Adipocyte (in vitro differentiated cells): ENCODE results near the gene MYO15A.
A peak's percentile ranks its signal among the peaks of the same experiment; 100 is the strongest.

Experiments used
- DNase-seq: peaks from one replicate; pipeline ENCODE4 v3.0.0-alpha.2; 2015; ENCODE audit warnings: low read depth
- H3K27me3 ChIP-seq: replicated peaks from 2 replicates; pipeline ENCODE4 v1.7.0; 2013; ENCODE audit warnings: mild to moderate bottlenecking, low read length, moderate library complexity; ENCODE audit not compliant: control insufficient read depth, insufficient read depth
- H3K36me3 ChIP-seq: 2 replicates; pipeline ENCODE4 v1.7.0; 2013; ENCODE audit warnings: low read length, mild to moderate bottlenecking, moderate library complexity; ENCODE audit not compliant: control insufficient read depth, insufficient read depth, severe bottlenecking
- H3K4me1 ChIP-seq: 2 replicates; pipeline ENCODE4 v1.7.0; 2013; ENCODE audit warnings: mild to moderate bottlenecking, low read length, moderate library complexity; ENCODE audit not compliant: control insufficient read depth, insufficient read depth
- H3K4me3 ChIP-seq: 2 replicates; pipeline ENCODE4 v1.7.0; 2013; ENCODE audit warnings: mild to moderate bottlenecking, low read length, moderate library complexity
- H3K9ac ChIP-seq: 2 replicates; pipeline ENCODE4 v1.7.0; 2013; ENCODE audit warnings: mild to moderate bottlenecking, low read length, moderate library complexity
- H3K9me3 ChIP-seq: 2 replicates; pipeline ENCODE4 v1.7.0; 2013; ENCODE audit warnings: mild to moderate bottlenecking, low read length, moderate library complexity; ENCODE audit not compliant: control insufficient read depth

The MYO15A gene

DNA sequence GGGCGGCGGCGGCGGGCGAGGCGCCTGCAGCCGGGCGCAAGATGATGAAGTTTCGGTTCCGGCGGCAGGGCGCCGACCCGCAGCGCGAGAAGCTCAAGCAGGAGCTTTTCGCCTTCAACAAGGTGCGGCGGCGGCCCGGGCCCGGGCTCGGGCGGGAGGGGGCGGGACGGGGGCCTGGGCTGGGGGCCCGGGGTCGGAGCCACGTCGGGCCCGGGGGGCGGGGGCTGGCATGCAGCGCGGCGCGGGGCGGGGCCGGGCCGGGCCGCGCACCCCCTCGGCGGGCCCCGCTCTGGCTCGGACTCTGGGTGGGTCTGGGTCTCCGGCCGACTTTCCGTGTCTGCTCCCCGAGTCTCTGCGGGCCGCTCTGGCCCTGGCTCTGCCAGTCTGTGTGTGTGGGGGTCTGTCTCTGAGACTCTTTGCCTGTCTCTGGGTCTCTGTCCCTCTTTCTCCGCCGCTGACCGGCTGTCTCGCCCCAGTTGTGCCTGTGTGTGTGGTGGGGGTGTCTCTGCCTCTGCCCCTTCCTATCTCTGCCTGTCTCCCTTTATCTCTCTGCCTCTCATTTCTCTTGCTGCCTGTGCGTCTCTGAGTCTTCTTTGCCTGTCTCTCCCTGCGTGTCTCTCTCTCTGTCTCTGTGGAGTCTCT is 117.2 kb downstream of the MYO15A start:
- Histone ChIP-seq H3K4me1 (peaks cover 29% of the 10 kb centered on the region), H3K4me3 (peak overlapping the region; percentile 98), H3K9ac (peak overlapping the region; percentile 97), H3K9me3 (no peaks in the 10 kb centered on the region), H3K36me3 (no peaks in the 10 kb centered on the region), H3K27me3 (no peaks in the 10 kb centered on the region)
- DNase-seq: peak; percentile 74

DNA sequence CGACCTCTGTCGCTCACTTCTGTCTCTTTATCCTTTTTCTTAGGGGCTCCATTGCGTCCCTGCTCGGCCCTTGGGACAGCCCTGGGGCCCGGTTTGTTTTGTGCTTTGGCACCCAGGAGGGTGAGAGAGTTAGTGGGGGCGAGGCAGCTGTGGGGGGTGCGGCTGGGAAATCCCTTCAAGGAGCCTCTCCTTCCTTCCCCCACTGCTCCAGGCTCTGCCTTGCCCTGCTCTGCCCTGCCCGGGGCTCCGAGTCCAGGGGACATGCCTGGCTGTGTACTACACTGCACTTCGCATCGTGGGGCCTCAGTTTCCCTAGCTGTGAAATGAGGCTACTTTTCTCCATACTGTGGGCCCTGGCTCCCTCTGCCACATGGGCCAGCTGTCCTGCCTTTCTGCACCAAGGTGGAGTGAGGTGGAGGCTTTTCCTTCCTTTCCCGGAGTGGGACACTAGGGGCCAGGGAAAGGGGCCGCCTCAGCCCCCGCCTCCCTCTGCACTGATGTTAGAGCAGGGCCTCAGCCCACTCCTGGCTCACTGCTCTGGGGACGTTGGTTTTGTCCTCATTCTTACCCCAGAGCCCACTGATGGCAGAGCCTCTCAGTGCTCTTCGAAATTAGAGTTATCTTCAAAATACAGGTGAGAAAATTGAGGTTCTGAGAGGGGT is 117.9 kb downstream of the MYO15A start:
- Histone ChIP-seq H3K4me3 (peak overlapping the region; percentile 98), H3K9ac (peak overlapping the region; percentile 97), H3K9me3 (no peaks in the 10 kb centered on the region), H3K4me1 (peaks cover 23% of the 10 kb centered on the region), H3K36me3 (no peaks in the 10 kb centered on the region), H3K27me3 (no peaks in the 10 kb centered on the region)
- peak; percentile 46 for DNase-seq

DNA sequence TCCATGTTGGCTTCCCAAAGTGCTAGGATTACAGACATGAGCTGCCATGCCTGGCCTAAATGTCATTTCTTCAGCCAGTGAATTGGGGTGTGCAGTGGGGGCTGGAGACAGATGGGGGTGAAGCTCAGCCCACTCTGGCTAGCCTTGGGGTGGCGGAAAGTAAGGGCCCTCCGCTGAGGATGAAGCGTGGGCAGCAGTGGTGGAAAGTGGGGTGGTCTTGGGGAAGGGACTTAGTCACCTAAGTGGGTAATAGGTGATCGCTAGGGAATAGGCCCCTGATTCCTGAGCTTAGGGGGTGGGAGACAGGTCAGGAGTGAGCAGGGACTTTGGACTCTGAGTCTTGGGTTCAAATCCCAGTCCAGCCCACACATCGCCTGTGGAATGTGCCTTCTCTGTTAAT is 119.1 kb downstream of the MYO15A start:
- Histone ChIP-seq H3K9me3 (no peaks in the 10 kb centered on the region), H3K9ac (no peak overlapping the region), H3K4me3 (no peak overlapping the region), H3K4me1 (peaks cover 19% of the 10 kb centered on the region), H3K36me3 (peaks cover 4% of the 10 kb centered on the region), H3K27me3 (no peaks in the 10 kb centered on the region)
- DNase-seq: no peak

DNA sequence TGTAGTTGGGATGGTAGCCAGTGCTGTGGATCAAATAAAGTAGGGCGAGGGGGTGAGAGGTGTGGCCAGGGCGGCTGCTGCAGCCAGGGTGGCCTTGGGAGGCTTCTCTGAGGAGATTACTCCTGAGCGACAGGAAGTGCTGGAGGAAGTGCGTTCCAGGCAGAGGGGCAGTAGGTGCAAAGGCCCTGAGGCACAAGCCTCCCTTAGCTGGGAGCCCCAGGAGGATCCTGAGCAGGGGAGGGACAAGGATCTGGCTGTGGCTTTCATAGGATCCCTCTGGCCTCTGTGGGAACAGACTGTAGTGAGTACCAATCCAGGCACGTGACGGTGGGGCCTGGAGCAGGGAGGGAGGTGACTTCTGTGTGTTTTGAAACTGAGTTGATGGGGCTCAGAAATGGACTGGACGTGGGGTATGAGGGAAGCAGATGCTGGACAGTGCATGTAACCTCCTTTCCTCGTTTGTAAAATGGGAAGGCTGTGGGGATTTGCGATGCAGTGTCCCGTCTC is 119.7 kb downstream of the MYO15A start:
- Histone ChIP-seq H3K27me3 (no peaks in the 10 kb centered on the region), H3K9ac (peak overlapping the region; percentile 39), H3K4me3 (no peak overlapping the region), H3K4me1 (peaks cover 19% of the 10 kb centered on the region), H3K9me3 (no peaks in the 10 kb centered on the region), H3K36me3 (peaks cover 6% of the 10 kb centered on the region)
- no peak for DNase-seq

DNA sequence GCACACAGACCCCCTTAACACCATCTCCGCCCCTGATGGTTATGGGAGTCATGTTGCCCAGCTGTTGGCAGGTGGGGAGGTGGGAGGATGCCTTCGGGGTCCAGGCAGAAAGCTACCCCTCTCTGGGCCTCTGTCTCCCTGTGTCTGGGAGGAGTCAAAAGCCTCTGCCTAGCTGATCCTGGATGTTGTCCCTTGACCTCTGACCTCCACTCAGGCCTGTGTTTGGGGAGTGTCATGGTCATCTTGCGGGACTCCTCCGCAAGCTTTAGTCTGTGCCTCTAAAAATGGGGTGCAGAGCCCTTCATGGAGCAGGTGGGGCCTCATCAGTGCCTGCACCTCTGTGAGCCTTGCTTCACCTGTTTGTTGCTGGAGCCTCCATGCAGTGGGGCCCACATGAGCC is 120.7 kb downstream of the MYO15A start:
- no peak overlapping the region for H3K9ac ChIP-seq
- H3K4me1 ChIP-seq: peaks cover 16% of the 10 kb centered on the region
- DNase-seq: no peak
- no peaks in the 10 kb centered on the region for H3K27me3 ChIP-seq
- no peaks in the 10 kb centered on the region for H3K9me3 ChIP-seq
- H3K4me3 ChIP-seq: no peak overlapping the region
- peaks cover 12% of the 10 kb centered on the region for H3K36me3 ChIP-seq
